Tongue (tissue), 2 donors: ENCODE data around the gene TRAPPC2L. TPM values are rescaled to one million over a fixed set of nuclear protein-coding genes. Genes with fewer than 3 reads are reported as not detected.
A peak's percentile ranks its signal among the peaks of the same experiment; 100 is the strongest.

Experiments used
- DNase-seq: peaks from one replicate; pipeline ENCODE4 v3.0.0-alpha.2; 2015
- total RNA-seq: library from RNA; depleted of rRNA; stranded (reverse); fragments of >200 nt; gene quantifications from one replicate; pipeline ENCODE4 v1.2.3, GENCODE V29; 2014

The TRAPPC2L gene
- total RNA-seq, 1 donor from 2014 or later: 17.1 TPM

- DNase-seq: no peak
These were observed 17.0 kb upstream of the TRAPPC2L start for GRCh38 chr16:88839745-88840599.

- no peak for DNase-seq
These were observed 16.2 kb upstream of the TRAPPC2L start for GRCh38 chr16:88840600-88841215.

DNA sequence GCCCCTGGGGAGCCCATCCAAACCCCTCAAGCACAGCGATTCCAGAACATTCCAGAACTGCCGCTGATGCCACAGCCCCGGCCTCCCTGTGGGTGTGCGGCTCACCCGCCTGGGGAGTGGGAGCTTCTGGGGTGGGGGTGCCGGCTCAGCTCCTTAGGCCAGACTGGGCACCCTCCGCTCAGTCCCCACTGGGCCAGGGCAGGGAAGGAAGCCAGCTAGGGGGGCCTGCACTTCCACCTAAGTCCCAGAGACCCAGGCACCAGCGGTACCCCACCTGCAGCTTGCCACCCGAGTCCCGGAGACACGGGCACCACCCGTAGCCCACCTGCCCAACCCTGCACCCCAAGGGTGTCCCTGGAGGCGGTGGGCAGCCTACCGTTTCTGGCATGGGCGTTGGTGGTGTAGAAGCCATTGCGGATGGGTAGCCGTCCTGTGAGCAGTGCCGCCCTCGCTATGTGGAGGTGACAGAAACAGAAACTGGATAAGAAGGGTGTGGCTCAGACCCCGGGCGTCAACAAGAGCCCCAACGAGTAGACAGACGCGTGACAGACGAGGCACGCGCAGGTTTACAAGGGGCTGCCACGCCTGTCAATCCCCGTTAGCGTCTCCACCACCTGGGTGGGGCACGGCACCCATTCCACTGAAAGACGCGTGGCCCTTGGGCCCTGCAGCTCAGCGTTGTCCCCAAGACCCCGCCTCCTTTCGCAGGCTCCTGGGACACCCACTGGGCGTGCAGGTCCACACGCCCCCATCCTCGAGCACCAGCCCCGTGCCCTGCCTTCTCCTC lies 15.2 kb upstream of the TRAPPC2L start:
- DNase-seq: no peak

- no peak for DNase-seq
These were observed 14.6 kb upstream of the TRAPPC2L start for GRCh38 chr16:88842308-88842756.

DNA sequence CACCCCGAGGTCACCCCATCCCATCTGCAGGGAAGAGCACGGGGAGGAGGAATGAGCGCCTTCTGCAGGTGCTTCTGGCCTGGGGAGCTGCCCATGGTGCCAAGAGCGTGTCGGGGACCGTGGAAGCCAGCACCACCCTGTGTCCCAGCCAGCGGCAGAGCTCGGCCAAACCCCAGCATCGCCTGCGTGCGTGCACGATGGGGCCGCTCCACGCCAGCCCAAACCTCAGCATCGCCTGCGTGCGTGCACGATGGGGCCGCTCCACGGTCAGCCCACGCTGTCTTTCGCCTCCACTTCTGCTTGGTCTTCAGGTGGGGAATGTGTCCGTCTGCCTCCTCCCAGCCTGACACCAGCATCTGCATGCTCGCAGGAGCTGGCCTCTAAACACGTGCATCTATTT lies 14.1 kb upstream of the TRAPPC2L start:
- DNase-seq: no peak

DNA sequence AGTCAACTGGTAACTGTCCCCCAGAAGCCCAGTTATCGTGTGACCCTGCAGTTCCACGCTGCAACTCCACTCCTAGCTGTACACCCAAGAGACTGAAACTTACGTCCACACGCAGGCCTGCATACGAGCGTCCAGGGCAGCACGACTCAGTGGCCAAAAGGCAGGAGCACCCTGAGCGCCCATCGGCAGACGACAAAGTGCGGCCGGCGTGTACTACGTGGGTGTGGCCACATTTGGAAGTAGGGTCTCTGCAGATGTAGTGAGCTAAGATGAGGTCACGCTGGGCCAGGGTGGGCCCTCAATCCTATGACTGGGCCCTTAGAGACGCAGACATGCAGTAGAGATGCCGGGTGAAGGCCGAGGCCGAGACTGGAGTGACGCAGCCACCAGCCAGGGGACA lies 13.7 kb upstream of the TRAPPC2L start:
- DNase-seq: no peak

DNA sequence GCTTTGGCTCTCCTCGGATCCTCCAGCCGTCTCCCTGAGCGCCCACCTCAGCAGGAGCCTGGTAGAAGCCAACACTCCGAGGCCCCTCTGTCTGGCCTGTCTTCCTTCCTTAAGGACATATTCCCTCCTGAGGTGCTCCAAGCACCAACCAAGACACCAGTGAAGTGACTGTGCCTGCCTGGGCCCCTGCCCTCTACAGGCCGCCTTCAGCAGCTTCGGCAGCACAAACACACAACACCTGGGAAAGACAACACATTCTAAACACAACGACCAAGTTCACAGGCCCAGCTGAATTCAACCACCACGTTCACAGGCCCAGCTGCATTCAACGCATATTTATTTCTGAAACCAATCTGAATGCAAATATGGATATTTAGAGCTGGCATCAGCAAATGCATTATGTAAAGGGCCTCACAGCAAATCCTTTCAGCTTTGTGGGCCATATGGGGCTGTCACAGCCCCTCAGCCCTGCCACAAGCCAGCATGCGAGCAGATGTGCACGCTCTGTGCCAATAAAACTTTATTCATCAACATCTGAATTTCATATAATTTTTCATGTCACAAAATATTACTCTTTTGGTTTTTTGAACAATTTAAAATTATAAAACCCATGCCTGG lies 12.4 kb upstream of the TRAPPC2L start:
- no peak for DNase-seq

DNA sequence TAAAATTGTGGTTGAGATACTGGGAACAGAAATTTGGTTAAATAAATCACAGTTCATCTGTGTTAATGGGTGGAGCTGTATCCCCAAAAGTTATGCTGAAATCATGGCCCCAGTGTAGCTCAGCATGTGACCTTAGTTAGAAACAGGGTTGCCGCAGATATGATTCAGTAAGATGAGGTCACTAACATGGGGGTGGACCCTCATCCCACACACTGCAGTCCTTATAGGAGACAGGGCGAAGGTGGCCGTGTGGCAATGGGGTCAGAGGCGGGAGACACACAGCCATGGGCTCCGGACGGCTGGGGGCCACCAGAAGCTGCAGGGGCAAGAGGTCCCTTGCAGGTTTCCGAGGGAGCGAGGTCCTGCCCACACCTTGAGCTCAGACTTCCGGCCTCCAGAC lies 10.8 kb upstream of the TRAPPC2L start:
- DNase-seq: no peak

GRCh38 chr16:88847654-88848053 lies 9.3 kb upstream of the TRAPPC2L start:
- no peak for DNase-seq

GRCh38 chr16:88848557-88848956 lies 8.4 kb upstream of the TRAPPC2L start:
- no peak for DNase-seq

GRCh38 chr16:88850531-88851199 lies 6.3 kb upstream of the TRAPPC2L start:
- no peak for DNase-seq

DNA sequence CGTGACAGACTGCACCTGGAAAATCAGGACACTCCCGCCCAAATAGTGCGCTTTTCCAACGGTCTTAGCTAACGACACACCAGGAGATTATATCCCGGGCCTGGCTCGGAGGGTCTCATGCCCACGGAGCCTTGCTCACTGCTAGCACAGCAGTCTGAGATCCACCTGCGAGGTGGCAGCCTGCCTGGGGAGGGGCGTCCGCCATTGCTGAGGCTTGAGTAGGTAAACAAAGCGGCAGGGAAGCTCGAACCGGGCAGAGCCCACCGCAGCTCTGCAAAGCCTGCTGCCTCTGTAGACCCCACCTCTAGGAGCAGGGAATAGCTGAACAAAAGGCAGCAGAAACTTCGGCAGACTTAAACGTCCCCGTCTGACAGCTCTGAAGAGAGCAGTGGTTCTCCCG lies 5.3 kb upstream of the TRAPPC2L start:
- DNase-seq: no peak

GRCh38 chr16:88853325-88853941 lies 3.5 kb upstream of the TRAPPC2L start:
- no peak for DNase-seq

GRCh38 chr16:88854306-88855111 lies 2.4 kb upstream of the TRAPPC2L start:
- DNase-seq: no peak

- DNase-seq: no peak
These were observed 1.8 kb upstream of the TRAPPC2L start for GRCh38 chr16:88855176-88855575.

- no peak for DNase-seq
These were observed 1.2 kb upstream of the TRAPPC2L start for GRCh38 chr16:88855736-88856121.

DNA sequence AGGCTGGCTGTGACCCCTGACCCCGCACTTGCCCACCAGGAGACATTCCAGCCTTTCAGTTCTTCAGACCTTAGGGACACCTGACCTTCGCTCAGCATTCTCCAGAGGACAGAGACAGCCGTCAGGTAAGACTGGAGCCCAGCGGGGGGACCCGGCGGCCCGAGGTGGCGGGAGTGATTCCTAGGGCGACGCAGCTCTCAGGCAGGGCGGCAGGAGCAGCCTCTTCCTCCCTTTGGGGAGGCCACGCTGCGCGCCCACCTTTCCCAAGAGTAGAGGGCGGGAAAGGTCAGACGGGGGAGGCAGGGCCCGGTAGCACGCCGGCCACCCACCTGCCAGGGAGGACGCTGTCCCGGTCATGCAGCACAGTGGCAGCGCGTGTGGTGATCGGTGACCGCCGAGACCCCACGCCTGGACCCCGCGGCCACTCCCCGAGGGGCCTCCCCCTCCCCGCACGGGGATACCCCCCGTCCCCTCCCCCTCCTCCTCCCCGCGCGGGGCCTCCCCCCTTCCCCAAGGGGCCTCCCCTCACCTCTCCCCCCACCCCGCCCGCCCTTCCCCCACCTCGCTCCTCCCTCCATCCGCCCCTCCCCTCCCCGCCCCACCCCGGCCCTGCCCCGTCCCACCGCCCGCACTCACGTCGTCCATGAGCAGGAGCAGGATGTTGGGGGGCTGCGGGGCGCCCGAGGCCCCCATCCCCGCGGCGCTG lies 652 bp upstream of the TRAPPC2L start:
- no peak for DNase-seq

- DNase-seq: peak; percentile 71
These were observed 907 bp downstream of the TRAPPC2L start for GRCh38 chr16:88857728-88858339.

DNA sequence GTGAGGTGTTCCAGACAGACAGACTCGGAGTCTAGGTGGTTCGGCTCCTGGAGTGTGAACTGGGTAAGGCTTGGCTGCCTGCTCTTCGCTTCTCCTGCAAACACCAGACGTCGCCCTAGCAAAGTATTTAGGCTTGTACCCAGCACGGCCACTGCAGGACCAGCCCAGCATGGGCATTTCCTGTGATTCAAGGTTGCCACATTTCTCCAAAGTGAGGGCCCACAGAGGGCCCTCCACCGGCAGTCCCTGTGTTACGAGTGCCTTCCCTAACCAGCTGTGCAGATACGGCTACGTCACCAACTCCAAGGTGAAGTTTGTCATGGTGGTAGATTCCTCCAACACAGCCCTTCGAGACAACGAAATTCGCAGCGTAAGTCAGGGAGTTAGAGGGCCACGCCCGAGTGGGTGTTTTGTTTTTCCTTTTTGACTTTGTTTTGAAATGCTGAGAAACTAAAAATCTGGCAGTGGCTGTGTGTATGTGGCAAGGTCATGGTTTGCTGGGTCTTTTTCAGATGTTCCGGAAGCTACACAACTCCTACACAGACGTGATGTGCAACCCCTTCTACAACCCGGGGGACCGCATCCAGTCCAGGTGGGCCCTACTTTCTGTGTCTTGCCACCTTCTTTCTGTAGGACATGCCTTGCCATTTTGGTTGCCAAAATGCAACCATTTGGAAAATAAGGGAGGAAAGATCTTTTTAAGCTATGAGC lies 2.6 kb downstream of the TRAPPC2L start:
- DNase-seq: no peak
